HL-60/S4 treated with retinoic acid at 250 ng/mL for 4 days and 3 days (cell line): Measurements from ENCODE around the gene SKOR1.

Experiments used
- in situ Hi-C: fragments of 300-500 bp; cut with MboI; formaldehyde crosslinking; loops from 2 replicates; pipeline ENCODE4 v1.7.0; 2022; ENCODE audit warnings: low sequenced_read_pairs

The SKOR1 gene

DNA sequence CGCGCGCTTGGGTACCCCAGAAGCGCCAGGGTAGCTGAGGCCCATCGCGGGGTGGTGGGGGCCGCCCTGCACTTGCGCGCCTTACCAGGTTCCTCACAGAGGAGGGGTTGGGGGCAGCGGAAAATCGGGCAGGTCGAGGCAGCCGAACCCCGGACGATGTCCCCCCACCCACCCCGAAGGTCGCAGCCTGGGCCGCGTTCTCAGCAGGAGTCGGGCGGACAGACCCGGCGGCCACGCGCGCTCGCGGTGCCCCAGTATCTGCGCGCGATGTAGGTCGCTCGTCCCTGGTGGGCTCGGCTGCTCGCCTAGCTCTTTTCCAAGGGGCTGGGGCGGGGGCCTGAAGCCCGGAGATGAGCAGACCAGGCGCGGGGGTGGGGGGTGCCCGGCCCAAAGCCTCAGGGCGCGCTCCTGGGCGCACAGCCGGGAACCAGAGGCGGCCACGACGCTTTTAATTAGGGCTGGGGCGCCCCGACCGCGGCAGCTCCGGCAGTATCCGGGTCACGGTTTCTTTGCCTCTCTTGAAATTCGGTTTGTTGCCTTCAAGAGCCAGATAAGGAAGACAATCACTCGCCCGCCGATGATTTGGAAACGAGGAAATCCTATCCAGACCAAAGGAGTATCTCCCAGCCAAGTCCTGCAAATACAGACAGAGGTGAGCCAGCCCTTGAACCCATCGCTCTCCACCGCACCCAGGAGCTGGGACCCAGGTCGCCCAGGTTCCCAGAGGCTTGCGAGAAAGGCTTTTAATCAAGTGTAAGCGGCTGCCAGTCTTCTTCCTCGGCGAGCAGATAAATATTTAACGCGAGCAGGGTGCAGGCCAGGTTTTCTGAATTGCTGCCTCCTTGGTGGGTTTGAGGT, 4.6 kb downstream of the SKOR1 start:
- in situ Hi-C loops, result loop anchor here (25.0 kb wide), 2 partner anchors 368 to 893 kb away; no protein-coding TSS in a partner anchor

DNA sequence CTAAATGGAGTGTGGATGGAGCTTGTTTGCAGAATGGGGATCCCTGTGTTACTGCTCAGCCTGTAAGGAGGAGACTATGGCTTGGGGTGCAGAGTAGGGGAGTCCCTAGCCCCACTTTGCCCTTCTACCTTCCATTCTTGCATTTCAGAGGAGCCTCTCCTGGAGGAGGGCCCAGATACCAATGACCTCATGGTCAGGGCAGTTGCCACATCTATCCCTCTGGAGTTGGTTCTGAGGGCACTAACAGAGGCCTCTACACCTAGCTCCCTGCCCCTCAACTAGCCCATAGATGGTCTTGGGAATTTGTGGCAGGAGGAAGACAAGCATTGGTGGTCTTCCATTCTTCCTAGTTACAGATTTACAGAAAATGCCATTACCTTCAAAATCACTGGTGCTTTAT, 6.1 kb downstream of the SKOR1 start:
- in situ Hi-C loops, result loop anchor here (25.0 kb wide), 2 partner anchors 369 to 894 kb away; no protein-coding TSS in a partner anchor

DNA sequence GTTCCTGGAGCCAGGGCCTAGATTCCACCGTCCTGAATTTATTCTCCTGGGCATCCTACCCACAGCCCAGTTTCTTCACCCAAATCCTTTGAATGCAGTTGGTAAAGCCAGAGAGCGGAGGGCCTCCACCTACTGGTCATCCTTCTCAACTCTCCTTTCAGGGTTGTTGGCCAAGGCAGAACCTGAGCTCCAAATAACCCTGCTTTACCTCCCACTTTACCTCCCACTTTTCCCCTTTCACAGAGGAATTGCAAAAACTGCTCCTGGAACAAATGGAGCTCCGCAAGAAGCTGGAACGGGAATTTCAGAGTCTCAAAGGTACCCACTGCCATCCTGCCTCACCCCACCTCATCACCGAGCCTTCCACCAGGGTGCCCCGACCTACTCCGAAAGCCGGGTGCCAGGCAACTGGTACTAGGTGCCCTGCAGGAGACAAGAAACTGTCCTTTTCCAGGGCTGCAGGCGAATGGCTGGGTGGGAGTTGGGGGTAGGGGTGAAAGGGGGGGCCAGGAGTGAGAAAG, 6.8 kb downstream of the SKOR1 start:
- in situ Hi-C loops, result loop anchor here (25.0 kb wide), 2 partner anchors 370 to 895 kb away; no protein-coding TSS in a partner anchor

DNA sequence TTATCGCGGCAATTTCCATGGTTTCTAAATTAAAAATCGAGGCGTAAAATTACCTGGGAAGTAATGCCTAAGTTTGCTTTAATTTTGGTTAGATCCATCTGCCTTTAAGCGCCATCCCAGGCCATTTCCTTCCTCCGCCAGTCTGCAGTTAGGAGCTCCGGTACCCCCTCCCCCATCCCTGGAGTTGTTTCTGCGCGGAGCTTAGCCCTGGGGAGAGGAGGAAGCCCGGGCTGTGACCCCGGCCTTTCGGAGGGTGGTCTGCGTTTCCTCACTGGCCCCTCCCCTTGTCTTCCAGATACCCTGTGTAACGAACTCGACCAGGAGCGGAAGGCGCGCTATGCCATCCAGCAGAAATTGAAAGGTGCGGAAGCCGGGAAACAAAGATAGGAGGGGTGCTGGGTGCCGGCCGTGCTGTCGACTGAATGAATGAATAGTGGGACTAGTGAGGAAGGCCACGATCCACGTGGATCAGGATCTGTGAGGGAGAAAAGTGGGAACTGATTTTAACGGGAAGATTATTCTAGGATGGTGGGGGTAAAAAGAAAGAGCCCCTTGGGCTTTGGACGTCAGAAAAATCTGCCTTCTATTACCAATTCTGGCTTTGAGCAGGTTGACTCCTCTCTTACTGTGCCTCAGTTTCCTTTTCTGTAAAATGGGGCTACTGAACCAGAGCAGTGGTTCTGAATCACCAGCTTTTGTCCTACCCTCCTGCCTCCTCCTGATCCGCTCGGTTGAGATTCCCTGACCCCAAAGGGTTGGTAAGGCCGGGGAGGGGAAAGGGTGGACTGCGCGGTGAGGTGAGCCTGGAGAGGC, 7.8 kb downstream of the SKOR1 start:
- in situ Hi-C loops, result loop anchor here (25.0 kb wide), 2 partner anchors 371 to 896 kb away; no protein-coding TSS in a partner anchor

DNA sequence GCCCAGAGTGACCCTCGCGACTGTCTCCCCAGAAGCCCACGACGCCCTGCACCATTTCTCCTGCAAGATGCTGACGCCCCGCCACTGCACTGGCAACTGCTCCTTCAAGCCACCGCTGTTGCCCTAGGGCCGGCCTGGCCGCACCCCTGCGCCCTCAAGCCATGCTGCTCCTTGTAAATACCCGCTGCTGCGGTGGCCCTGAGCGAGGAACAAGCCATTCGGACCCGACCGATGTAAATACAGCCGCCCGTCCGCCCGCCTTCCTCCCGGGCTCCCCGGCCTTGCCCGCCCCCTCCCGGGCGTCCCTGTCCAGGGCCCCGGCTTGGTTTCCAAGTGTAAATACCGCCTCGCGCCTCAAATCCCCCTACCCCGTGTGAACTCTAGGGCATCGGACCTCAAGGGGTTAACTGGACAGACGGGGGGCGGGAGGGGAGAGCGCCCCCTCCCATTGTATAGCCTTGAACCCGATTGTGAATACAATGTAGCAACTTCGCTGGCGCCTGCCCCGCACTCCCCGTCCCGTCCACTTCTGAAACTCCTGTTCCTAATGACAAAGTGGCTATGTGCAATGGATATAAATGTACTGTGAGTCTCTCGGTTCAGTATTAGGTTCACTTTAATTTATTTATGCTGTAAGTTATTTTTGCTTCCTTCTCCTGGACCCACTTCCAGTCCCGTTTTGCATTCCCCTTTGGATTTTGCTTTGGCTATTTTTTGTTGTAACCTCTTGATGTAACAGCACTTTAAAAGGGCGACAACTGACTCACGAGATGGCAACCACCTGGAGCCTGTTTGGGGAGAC, 8.6 kb downstream of the SKOR1 start:
- in situ Hi-C loops, result loop anchor here (25.0 kb wide), 2 partner anchors 372 to 897 kb away; no protein-coding TSS in a partner anchor

DNA sequence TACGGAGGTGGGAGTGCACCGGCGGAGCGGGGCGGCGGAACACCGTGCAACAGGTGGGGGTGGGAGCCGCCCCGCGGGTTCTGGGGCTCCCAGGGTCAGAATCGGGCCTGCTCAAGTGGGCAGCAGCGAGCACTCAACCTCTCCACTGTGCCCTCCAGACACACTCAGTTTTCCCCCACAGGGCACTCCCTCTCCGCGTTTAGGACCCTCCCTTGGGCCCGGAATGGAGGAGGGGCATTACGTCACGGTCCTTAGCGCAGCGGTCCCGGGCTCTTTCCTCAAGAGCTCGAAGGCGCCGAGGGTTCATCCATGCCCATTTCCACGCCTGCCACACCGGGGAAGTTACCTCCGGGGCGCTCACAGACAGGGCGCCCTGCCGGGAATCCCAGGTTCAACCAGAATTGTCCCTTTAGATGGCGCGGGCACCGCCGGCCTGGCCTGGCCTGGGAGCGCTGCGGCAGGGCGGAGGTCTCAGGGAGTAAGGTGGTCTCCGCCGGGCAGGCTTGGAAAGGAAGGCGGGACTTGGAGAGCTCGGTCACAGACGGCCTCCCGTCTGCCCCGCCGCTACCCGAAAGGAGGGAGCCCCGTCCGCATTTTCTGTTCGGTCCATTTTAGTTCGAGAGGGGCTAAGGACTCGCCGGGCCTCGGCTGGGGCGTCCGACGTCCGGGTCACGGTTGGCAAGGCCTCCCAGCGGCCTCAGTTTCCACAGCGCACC, 9.4 kb downstream of the SKOR1 start:
- in situ Hi-C loops, result loop anchor here (25.0 kb wide), 2 partner anchors 372 to 897 kb away; no protein-coding TSS in a partner anchor

DNA sequence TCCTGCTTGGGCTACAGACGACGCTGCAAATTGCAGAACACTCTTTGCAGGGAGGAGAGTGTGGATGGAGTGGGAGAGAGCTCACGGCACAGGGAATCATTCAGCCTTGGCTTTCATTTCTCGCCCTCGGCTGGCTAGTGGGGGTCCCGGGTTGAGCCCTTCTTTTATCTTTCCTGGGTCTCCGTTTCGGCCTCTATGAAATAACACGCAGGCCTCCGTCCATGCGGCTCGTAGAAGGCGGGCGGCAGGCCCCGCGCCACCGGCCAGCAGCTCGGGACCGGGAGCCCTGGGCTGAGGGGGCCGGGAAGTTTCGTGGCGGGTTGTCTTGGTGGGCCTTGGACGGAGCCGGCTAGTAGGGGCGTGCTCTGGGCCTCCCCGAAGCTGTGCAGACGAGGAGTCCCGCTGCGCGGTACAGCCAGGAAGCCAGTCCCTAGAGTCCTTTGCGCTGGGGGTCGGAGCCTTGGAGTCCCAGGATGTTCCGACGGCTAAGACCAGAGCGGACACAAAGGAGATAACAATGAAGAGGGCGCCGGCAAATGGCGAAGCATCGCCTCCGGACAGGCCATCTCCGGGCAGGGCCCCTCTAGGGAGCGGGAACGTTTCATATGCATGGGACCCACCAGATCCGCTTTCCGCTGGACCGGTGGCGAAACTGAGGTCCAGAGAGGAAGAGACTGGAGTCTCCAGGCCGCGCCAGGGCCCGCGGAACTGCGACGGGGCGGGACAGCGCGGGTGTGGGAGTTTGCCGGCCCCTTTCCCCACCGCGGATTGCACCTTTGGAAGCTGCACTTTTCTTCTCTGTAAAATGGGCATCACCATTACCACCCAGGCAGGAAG, 10.2 kb downstream of the SKOR1 start:
- in situ Hi-C loops, result loop anchor here (25.0 kb wide), 2 partner anchors 373 to 898 kb away; no protein-coding TSS in a partner anchor

DNA sequence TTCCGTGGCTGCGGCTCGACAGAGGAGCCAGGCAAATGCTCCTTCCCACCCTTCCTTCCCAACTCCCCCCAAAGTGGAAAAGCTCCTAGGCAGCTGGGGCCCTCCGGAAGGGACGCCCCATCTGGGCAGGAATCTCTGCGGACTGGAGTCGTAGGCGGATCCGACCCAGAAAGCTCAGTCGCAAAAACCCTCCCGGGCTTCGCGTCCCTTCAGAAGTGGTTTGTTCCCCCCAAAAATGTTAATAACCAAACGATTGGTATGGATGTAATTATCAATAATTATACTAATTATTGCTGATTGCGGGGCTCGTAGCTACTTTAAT, 10.8 kb downstream of the SKOR1 start:
- in situ Hi-C loops, result loop anchor here (25.0 kb wide), 2 partner anchors 374 to 899 kb away; no protein-coding TSS in a partner anchor

DNA sequence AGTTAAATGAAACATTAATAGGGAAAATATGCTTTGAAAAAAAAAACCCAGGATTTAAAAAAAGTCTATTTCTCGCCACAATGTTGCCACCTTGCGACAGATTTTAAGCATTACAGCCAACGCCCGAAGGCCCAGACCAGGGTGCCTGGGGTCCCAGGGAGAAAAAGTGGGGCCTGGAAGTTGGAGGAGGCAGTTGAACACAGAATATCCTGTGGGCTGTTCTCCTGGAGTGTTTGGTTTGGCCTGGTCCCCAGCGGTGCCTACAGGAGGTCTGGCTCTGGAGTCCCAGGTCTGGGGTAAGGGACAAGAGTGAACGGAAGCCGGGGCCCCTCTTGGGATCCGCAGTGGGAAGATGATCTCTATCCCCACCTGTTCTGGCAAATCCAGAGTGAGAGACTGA, 11.2 kb downstream of the SKOR1 start:
- in situ Hi-C loops, result loop anchor here (25.0 kb wide), 2 partner anchors 374 to 899 kb away; no protein-coding TSS in a partner anchor

DNA sequence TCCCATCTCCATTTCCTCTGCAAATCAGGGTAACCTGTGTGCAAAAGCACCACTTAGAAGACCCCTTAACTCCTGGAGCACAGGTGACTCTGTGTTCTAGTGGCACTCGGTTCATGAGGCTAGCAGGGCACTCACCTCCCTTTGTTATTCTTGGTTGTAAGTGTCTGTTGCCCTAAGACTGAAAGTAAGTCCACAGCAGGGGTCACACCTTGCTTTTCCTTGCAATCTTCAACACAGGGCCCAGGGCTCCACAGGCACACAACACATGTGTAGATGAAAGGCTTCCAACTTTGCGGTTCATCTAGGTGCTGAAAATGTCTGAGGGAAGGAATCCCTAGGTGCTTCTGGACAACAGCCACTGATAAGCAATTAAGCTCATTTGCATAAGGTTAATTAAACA, 11.6 kb downstream of the SKOR1 start:
- in situ Hi-C loops, result loop anchor here (25.0 kb wide), 2 partner anchors 375 to 900 kb away; no protein-coding TSS in a partner anchor

DNA sequence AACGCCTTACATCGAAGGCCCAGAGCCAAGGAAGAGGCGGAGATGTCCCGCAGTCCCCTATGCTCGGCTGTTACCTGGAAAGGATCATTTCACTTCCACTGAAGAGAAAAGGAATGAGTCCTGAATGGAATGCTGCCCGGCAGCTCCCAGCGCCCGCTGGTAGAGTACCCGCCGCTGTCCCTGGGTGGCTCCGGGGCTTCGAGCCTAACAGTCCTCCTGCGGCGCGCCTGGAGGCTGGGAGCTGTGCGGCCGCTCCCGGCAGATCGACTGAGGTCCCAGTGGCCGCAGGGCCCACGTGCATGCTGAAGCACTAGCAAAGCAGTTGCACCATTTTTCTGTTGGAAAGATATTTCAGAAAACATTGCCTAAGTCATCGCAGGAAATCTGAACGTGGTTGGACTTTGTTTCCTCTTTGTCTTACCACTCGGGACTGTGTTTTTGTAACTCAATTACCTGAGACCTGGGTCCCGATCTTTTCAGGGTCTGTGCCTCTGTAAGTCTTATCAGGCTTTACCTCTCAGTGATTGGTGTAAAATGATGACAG, 13.6 kb downstream of the SKOR1 start:
- in situ Hi-C loops, result loop anchor here (25.0 kb wide), 2 partner anchors 377 to 902 kb away; no protein-coding TSS in a partner anchor

DNA sequence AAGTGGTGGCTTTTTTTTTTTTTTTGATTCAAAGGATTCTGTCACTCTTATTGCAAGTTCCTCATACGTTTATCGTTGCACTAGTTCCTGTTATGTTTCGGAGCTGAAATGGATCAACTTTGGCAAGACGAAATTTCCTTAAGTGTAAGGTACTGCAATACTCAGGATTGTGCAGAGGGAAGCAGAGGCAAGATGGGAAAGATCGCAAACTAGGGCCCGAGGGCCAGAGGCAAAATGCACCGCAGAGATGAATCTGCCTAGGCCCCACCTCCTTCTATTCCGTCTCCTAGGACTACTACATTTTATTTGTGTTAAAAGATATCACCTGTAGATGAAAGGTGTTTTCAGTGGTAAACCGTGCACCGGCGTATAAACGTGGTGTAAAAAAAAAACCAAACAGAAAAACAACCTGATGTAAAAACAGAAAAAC, 14.2 kb downstream of the SKOR1 start:
- in situ Hi-C loops, result loop anchor here (25.0 kb wide), 2 partner anchors 377 to 902 kb away; no protein-coding TSS in a partner anchor

DNA sequence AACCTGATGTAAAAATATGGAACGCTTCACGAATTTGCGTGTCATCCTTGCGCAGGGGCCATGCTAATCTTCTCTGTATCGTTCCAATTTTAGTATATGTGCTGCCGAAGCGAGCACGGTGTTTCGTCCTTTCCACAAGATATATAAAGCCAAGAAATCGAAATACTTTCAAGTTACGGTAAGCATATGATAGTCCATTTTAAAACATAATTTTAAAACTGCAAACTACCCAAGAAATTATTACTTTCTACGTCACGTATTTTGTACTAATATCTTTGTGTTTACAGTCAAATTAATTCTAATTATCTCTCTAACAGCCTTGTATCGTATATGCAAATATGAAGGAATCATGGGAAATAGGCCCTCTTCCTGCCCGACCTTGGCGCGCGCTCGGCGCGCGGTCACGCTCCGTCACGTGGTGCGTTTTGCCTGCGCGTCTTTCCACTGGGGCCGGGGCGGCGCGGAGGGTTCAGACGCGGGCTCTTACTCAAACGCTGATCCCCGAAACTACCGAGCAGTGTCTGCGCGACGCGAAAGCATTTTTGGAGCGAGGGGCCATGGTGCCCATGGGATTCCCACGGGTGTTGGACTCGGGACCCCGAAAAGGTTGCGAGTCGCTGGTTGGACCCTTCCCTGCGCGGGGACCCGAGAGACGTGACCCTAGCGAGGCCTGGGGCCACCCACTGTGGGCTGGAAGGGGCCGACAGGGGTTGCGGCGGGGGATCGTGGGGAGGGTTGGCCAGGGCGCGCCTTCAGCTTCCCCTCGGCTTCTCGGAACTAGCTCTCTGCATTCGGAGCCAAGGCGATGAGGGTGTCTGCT, 14.8 kb downstream of the SKOR1 start, which contains the start of gene RNU6-1:
Gene RNU6-1 (minus strand): TSS at position 117 of the 820 bp plus-strand sequence.
- in situ Hi-C loops, result loop anchor here (25.0 kb wide), 2 partner anchors 378 to 903 kb away; no protein-coding TSS in a partner anchor

DNA sequence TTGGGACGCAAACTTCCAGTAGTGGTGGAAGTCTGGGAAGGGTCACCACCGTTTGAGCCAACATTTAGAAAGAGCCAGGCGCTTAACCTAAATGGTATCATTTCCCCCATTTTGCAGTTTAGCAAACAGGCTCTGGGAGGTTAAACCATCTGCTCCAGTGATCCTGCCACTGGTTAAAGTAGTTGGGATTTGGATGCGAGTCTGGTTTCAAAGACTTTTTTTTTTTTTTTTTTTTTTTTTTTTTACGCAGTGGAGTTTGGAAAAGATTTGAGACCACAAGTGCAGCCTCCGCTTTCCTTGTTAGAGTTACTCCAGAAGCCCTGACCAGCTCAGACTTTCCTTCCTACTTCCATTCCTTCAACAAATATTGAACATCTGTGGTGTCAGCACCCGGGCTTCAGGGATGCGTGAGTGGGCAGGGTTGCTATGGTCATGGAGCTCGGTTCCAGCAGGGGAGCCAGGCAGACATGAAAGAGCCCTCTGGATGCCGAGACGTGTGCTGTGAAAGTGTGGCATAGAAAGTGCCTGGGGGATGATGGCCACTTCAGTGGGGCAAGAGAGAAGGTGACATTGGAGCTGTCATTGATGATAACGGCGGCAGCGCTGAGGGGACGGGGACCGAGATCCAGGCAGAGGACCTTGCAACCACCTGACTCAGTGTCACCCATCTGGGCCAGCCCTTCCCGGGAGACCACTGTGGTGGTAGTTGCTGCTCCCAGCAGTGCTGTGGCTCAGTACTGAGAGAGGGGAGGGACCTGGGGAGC, 15.6 kb downstream of the SKOR1 start:
- in situ Hi-C loops, result loop anchor here (25.0 kb wide), 2 partner anchors 379 to 904 kb away; no protein-coding TSS in a partner anchor

DNA sequence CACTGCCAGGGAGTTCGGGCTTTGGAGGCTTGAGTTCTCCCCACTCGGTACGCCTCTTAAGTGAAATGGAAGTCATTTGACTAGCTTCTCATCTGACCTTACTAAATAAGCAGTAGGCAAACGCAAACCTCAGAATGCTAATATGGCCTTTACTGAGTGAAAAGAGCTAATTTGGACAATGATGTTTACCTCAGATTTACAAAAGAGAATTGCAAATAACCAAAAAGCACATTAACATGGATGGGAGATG, 16.1 kb downstream of the SKOR1 start:
- in situ Hi-C loops, result loop anchor here (25.0 kb wide), 2 partner anchors 379 to 904 kb away; no protein-coding TSS in a partner anchor

DNA sequence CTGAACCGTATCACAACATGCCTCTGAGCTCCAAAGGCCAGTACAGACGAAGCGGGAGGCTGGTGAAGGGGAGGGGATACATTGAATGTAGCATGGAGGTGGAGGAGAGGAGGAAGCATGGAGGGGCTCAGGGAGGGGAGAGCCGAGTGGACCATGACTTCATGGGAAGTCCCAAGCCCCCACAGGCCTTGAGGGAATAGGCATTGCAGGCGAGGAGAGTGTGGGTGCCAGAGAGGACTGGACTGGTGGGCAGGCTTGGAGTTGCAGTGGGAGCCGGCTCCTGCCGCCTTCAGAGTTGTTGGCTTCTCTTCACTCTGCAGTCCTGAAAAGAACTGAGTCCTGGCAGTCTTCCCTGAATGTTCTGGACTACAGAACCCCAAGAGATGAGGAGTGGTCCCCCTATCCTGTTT, 17.8 kb downstream of the SKOR1 start:
- in situ Hi-C loops, result loop anchor here (25.0 kb wide), 2 partner anchors 381 to 906 kb away; no protein-coding TSS in a partner anchor
